CD14-positive monocyte (primary cell): ENCODE data around the gene HNRNPF. TPM values are rescaled to one million over a fixed set of nuclear protein-coding genes. Genes with fewer than 3 reads are reported as not detected.

Experiments
- DNase-seq, 3 donors: peaks; one replicate each; pipeline ENCODE4 v3.0.0-alpha.2; 2011 to 2022
- H2AFZ ChIP-seq: 2 replicates; pipeline ENCODE4 v1.6.0; 2012; ENCODE audit warnings: mild to moderate bottlenecking, low read depth, low read length, inconsistent platforms; ENCODE audit not compliant: insufficient read depth, poor library complexity, severe bottlenecking
- H3K27ac ChIP-seq, 2 donors: 1 replicate in 1 of 2; 2 replicates in 1 of 2; pipeline ENCODE4 v1.5.1; 2012 to 2013; ENCODE audit warnings: low read length in 2 of 2, control low read depth in 1 of 2, inconsistent platforms in 1 of 2, low read depth in 1 of 2, mild to moderate bottlenecking in 1 of 2
- H3K27me3 ChIP-seq, 2 donors: one replicate each; pipeline versions ENCODE4 v1.6.0 to v1.6.1; 2011 to 2013; ENCODE audit warnings: low read length in 2 of 2; ENCODE audit not compliant: control insufficient read depth in 2 of 2, insufficient read depth in 2 of 2
- H3K36me3 ChIP-seq, 2 donors: replicated peaks in 1 of 2; 1 replicate in 1 of 2; 2 replicates in 1 of 2; pipeline versions ENCODE4 v1.5.1 to v1.6.1; 2012 to 2013; ENCODE audit warnings: low read length in 2 of 2, control low read depth in 1 of 2, inconsistent platforms in 1 of 2, mild to moderate bottlenecking in 1 of 2; ENCODE audit not compliant: insufficient read depth in 2 of 2, control insufficient read depth in 1 of 2
- H3K4me1 ChIP-seq, 2 donors: 1 replicate in 1 of 2; 2 replicates in 1 of 2; pipeline versions ENCODE4 v1.5.1 to v1.6.1; 2012 to 2013; ENCODE audit warnings: low read length in 2 of 2, control low read depth in 1 of 2, inconsistent platforms in 1 of 2, mild to moderate bottlenecking in 1 of 2, moderate library complexity in 1 of 2; ENCODE audit not compliant: insufficient read depth in 2 of 2, control insufficient read depth in 1 of 2
- H3K4me2 ChIP-seq: replicated peaks from 2 replicates; pipeline ENCODE3; 2012; ENCODE audit warnings: low read length, moderate library complexity, mild to moderate bottlenecking; ENCODE audit not compliant: poor library complexity, severe bottlenecking; ENCODE audit errors: extremely low read depth
- H3K4me3 ChIP-seq, 3 experiments: fragments of 200-600 bp in 1 of 3; sonication (generic) in 1 of 3; replicated peaks in 1 of 3; 1 replicate in 2 of 3; 2 replicates in 1 of 3; pipeline ENCODE4 v1.5.1; 2011 to 2013; ENCODE audit warnings: low read length in 3 of 3, mild to moderate bottlenecking in 3 of 3, control low read depth in 2 of 3, low read depth in 2 of 3, inconsistent platforms in 1 of 3, moderate library complexity in 1 of 3
- H3K79me2 ChIP-seq: 2 replicates; pipeline ENCODE4 v1.6.0; 2012; ENCODE audit warnings: mild to moderate bottlenecking, control low read depth, inconsistent platforms, low read length, moderate library complexity; ENCODE audit not compliant: insufficient read depth
- H3K9ac ChIP-seq: 2 replicates; pipeline ENCODE4 v1.6.0; 2017; ENCODE audit warnings: low read length, mild to moderate bottlenecking; ENCODE audit not compliant: insufficient read depth, poor library complexity, severe bottlenecking
- H3K9me3 ChIP-seq, 2 donors: replicated peaks in 1 of 2; 1 replicate in 1 of 2; 2 replicates in 1 of 2; pipeline versions ENCODE4 v1.5.1 to v1.6.1; 2012 to 2013; ENCODE audit warnings: low read length in 2 of 2, control low read depth in 1 of 2; ENCODE audit not compliant: control insufficient read depth in 1 of 2, insufficient read depth in 1 of 2
- H4K20me1 ChIP-seq: 2 replicates; pipeline ENCODE4 v1.6.0; 2012; ENCODE audit warnings: mild to moderate bottlenecking, low read length, control low read depth, moderate library complexity; ENCODE audit not compliant: insufficient read depth
- H3K27ac Mint-ChIP-seq, 7 donors: one replicate each; pipeline ENCODE4 v1.8.0; 2020; ENCODE audit warnings: mild to moderate bottlenecking in 7 of 7, mixed read lengths in 7 of 7, moderate library complexity in 6 of 7, inconsistent platforms in 2 of 7
- H3K27me3 Mint-ChIP-seq, 3 donors: one replicate each; pipeline ENCODE4 v1.8.0; 2021 to 2022; ENCODE audit warnings: low read depth in 3 of 3, mild to moderate bottlenecking in 3 of 3, mixed read lengths in 3 of 3, moderate library complexity in 3 of 3, inconsistent platforms in 1 of 3
- H3K36me3 Mint-ChIP-seq, 2 donors: one replicate each; pipeline ENCODE4 v1.8.0; 2020; ENCODE audit warnings: mixed read lengths in 2 of 2, inconsistent platforms in 1 of 2, mild to moderate bottlenecking in 1 of 2
- H3K4me1 Mint-ChIP-seq: one replicate; pipeline ENCODE4 v1.8.0; 2020; ENCODE audit warnings: mild to moderate bottlenecking, mixed read lengths
- H3K4me3 Mint-ChIP-seq, 2 donors: one replicate each; pipeline ENCODE4 v1.8.0; 2020; ENCODE audit warnings: mild to moderate bottlenecking in 2 of 2, mixed read lengths in 2 of 2, moderate library complexity in 1 of 2
- H3K9me3 Mint-ChIP-seq, 7 donors: one replicate each; pipeline ENCODE4 v1.8.0; 2020 to 2022; ENCODE audit warnings: mixed read lengths in 7 of 7, mild to moderate bottlenecking in 6 of 7, moderate library complexity in 6 of 7, inconsistent platforms in 2 of 7
- WGBS: methylation state at CpG from one replicate; pipeline ENCODE4 v1.1.5; 2013; ENCODE audit warnings: missing lambda C conversion rate; ENCODE audit not compliant: insufficient coverage; 5-methylcytosine and 5-hydroxymethylcytosine counted together
- intact Hi-C, 2 donors: fragments of 100-400 bp; cut with micrococcal nuclease; formaldehyde crosslinking; loops; one replicate each; pipeline versions ENCODE4 v1.15.0 to v1.15.1; 2023
- polyA plus RNA-seq, 3 donors: library from polyadenylated mRNA; depleted of rRNA in 1 of 3; unstranded in 2 of 3; stranded (reverse) in 1 of 3; fragments of 300-500 nt in 2 of 3; fragments of >200 nt in 1 of 3; fragmentation: Illumina TruSeq in 2 of 3; gene quantifications; 1 replicate in 2 of 3; 2 replicates in 1 of 3; pipeline ENCODE4 v1.2.3, GENCODE V29; 2012 to 2021
- TF ChIP-seq, protein P1 (sequence below): fragments of 200-600 bp; IDR thresholded peaks from one replicate; pipeline ENCODE4 v1.8.0; 2022; ENCODE audit warnings: antibody characterized with exemption, mild to moderate bottlenecking

Gene HNRNPF
- polyA plus RNA-seq, 3 donors = 115 to 189 (median 188) TPM

DNA sequence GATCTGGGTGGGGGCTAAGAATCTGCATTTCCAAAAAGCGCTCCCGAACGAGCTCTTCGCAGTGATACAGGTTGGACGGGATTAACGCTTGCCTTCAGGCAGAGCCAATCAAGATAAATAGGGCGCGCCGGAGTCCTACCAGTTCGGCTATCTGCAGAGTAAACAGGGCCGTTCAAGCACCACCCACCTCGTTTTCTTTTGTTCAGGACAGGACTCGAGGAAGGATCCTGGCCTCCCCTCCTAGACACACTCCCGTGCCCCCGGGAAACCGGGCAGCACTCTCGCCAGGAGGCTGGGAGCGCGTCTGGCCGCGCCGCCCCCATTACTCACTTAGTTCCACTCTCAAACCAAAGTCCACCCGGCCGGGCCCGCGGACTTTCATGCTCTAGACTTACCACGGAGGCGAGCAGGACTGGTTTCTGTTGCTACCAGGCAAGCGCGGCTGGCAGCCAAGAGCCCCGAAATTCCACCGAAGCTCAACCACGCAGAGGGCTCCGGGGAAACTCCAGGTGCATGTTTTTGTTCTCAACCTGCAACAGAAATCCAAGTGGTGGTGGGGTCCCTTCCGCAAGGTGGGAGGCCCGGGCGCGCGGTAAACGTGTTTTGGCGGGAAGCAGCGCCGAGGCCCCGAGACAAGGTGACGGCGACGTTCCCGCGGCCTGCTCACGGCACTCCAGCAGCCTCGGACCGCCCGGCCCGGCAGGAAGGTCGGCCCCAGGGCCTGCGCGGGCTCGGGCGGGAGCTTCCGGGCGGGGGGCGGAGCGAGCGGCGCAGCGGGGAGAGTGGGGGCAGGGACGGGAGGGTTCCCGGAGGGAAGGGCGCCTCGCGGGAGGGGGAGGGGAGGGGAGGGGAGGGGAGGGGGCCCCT is 12.7 kb downstream of the HNRNPF start:
- H3K36me3 ChIP-seq = peaks cover 31 to 47% of the 10 kb centered on the region in 2 donors
- H3K36me3 Mint-ChIP-seq = peaks cover 47 to 62% of the 10 kb centered on the region in 2 donors
- H3K4me3 Mint-ChIP-seq = peak overlapping the region; percentile 85 to 87
- H2AFZ ChIP-seq = no peak overlapping the region
- H3K4me1 Mint-ChIP-seq = peaks cover 67% of the 10 kb centered on the region
- DNase-seq = peak; percentile 18 to 46 (median 38)
- WGBS = 30% methylated on average over 52 of the region's 71 CpGs
- intact Hi-C loops = loop anchor here in 1 of 2 donors (5.0 kb wide), 1 partner anchor 41 kb away; the partner anchor contains the start of gene ZNF487
- peak overlapping the region; percentile 92 to 99 for H3K27ac ChIP-seq
- peak overlapping the region; percentile 84 for H3K9ac ChIP-seq
- H3K27me3 Mint-ChIP-seq = peaks cover 0 to 3% (median 0%) of the 10 kb centered on the region in 3 donors
- H3K27me3 ChIP-seq = no peaks in the 10 kb centered on the region
- no peaks in the 10 kb centered on the region for H3K9me3 Mint-ChIP-seq
- peak overlapping the region; percentile 42 to 76 (median 60) for H3K4me3 ChIP-seq
- H3K27ac Mint-ChIP-seq = peak overlapping the region; percentile 91 to 96 (median 94)
- peaks cover 90% of the 10 kb centered on the region for H4K20me1 ChIP-seq
- peaks cover 100% of the 10 kb centered on the region for H3K79me2 ChIP-seq
- TF ChIP-seq, protein P1, sequence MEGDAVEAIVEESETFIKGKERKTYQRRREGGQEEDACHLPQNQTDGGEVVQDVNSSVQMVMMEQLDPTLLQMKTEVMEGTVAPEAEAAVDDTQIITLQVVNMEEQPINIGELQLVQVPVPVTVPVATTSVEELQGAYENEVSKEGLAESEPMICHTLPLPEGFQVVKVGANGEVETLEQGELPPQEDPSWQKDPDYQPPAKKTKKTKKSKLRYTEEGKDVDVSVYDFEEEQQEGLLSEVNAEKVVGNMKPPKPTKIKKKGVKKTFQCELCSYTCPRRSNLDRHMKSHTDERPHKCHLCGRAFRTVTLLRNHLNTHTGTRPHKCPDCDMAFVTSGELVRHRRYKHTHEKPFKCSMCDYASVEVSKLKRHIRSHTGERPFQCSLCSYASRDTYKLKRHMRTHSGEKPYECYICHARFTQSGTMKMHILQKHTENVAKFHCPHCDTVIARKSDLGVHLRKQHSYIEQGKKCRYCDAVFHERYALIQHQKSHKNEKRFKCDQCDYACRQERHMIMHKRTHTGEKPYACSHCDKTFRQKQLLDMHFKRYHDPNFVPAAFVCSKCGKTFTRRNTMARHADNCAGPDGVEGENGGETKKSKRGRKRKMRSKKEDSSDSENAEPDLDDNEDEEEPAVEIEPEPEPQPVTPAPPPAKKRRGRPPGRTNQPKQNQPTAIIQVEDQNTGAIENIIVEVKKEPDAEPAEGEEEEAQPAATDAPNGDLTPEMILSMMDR = no peak
- peaks cover 48 to 75% of the 10 kb centered on the region in 2 donors for H3K4me1 ChIP-seq
- no peaks in the 10 kb centered on the region for H3K9me3 ChIP-seq
- peak overlapping the region; percentile 86 for H3K4me2 ChIP-seq

DNA sequence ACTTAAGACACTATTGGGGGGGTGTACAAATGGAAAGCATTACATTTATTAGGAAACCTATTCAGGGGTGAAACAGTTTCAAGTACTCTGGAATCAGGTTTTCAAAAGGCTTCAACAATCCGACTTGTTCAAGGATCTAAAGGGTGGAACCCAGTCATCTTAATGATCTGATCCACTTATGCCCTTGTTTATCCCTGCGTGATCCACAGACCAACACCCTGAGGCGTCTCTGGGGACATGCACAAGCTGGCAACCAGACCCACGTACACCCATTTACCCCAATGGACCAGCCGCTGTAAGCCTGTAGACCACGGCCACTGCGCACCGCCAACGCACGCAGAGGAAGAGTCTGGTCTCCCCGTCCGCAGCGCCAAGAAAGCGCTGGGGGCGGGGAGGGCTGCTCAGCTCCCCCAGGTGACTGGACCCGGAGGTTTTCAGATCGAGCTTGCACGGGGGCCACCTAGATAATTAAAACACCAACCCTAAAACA is 13.4 kb downstream of the HNRNPF start:
- peak overlapping the region; percentile 53 to 99 for H3K27ac ChIP-seq
- Mint-ChIP-seq H3K4me3 (peak overlapping the region; percentile 85 to 87), H3K27ac (peak overlapping the region; percentile 73 to 96 (median 92)), H3K36me3 (peaks cover 52 to 64% of the 10 kb centered on the region in 2 donors), H3K9me3 (no peaks in the 10 kb centered on the region), H3K27me3 (peaks cover 0 to 3% (median 0%) of the 10 kb centered on the region in 3 donors), H3K4me1 (peaks cover 62% of the 10 kb centered on the region)
- H4K20me1 ChIP-seq = peaks cover 90% of the 10 kb centered on the region
- H3K4me3 ChIP-seq = peak overlapping the region in 1 of 3 experiments; percentile 76
- intact Hi-C loops = loop anchor here in 1 of 2 donors (2.0 to 5.0 kb wide), 2 partner anchors 13 to 42 kb away; partner anchors contain the start of genes HNRNPF and ZNF487
- peaks cover 100% of the 10 kb centered on the region for H3K79me2 ChIP-seq
- peaks cover 37 to 49% of the 10 kb centered on the region in 2 donors for H3K36me3 ChIP-seq
- H3K4me2 ChIP-seq = peak overlapping the region; percentile 86
- H3K9me3 ChIP-seq = no peaks in the 10 kb centered on the region
- no peak for DNase-seq
- H3K9ac ChIP-seq = no peak overlapping the region
- no peak overlapping the region for H2AFZ ChIP-seq
- H3K27me3 ChIP-seq = no peaks in the 10 kb centered on the region
- H3K4me1 ChIP-seq = peaks cover 48 to 68% of the 10 kb centered on the region in 2 donors
- 77% methylated on average over 11 of the region's 18 CpGs for WGBS
- TF ChIP-seq, protein P1 = no peak
